Measurements from ENCODE around the gene FANK1.
"Not testable (repeated sequence)": the region's sequence is repeated elsewhere in the genome, so short reads cannot be mapped to it uniquely, and the experiment has no call there.

FANK1 gene

DNA sequence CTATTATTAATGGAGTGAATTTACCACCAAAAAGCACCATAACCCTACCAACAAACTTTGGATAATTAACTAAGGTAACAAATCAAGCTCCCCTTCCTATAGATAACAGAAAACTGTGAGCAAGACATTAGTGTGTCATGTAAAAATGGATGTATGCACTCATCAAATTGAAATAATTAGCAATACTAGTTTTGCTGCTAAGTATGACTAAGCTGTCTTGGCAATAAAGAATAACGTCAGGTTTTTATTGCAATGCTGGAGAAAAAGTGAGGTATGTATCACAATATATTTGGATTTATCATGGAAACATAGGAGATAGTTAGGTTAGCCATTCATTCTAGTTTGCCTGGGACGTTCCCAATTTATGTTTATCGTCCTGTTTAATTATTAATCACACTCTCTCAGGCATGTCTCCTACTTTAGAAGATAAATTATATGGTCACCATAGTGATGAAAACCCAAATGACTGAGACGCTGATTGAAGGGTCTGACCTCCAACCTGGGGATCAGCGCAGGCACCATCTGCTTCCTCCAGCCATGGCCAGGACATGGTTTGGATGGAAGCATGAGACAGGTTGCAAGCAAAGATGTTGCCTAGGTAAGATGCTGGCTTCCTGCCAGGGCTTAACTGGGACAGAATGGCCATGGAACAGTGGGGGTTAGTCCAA, 125.6 kb downstream of the FANK1 start:
- no peak for DNase-seq (ENCODE audit: low read depth)

GRCh38 chr10:126022841-126023240, 126.5 kb downstream of the FANK1 start:
- DNase-seq (ENCODE audit: low read depth): no peak

DNA sequence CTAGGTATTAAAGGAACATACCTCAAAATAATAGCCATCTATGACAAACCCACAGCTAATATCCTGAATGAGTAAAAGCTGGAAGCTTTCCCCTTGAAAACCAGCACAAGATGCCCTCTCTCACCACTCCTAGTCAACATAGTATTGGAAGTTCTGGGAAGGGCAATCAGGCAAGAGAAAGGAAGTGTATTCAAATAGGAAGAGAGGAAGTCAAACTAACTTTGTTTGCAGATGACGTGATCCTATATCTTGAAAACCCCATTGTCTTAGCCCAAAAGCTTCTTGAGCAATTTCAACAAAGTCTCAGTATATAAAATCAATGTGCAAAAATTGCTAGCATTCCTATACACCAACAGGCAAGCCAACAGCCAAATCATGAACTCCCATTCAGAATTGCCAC, 131.3 kb downstream of the FANK1 start:
- no peak for DNase-seq (ENCODE audit: low read depth)

DNA sequence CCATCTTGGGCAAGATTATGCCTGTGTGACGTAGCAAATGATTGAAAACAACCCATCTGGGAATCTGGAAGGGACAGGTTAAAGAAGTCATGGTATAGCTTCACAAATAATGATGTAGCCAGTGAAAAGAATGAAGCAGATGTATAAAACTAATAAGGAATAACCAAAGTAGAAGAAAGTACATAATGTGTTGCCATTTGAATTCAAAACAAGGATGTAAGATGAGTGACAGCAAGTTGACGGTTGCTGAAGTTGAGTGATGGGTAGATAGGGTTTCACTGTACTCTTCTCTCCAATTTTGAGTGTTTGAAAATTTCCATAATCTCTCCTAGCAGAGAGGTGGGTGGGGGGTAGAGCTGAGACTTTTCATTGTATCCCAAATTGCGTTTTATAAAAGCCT, 133.6 kb downstream of the FANK1 start:
- DNase-seq (ENCODE audit: low read depth): no peak

GRCh38 chr10:126034586-126034985, 138.2 kb downstream of the FANK1 start:
- DNase-seq (ENCODE audit: low read depth): no peak

DNA sequence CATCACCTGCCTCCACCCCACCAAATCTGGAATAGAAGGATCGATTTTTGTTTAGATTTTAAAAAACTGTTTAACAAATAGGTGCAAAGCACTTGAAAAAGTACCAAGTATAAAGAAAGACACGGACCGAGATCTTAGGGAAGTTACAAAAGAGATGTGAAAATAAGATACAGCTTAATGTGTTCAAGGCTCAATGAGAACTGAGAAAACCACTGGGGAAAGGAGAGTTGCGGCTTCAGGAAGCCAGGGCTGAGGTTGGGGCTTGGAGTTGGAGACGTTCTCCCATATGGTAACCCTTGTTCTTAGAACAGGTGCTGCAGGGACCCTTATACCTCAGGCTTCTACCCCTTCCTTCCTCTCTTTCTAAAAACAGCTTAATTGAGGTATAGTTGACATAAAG, 140.2 kb downstream of the FANK1 start:
- no peak for DNase-seq (ENCODE audit: low read depth)

GRCh38 chr10:126037946-126038345, 141.6 kb downstream of the FANK1 start:
- no peak for DNase-seq (ENCODE audit: low read depth)

DNA sequence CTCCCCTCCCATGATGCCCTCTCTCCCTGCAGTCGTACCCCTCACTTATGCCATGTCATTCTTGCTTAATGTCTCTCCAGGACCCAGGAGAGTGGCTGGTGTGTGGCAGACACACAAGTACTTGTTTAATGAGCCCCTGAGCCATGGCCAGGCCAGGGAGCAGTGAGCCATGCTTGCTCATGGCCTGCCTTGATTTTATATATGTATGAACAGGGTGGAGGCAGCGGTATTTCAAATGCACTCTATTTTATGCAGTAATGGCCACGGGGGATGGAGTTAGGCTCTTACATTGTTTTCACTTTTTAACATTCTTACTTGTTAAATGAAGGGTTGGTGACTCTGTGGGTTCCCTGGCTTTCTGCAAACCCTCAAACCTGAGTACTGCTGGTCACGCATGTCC, 144.8 kb downstream of the FANK1 start:
- DNase-seq (ENCODE audit: low read depth): no peak

- peak; percentile 72 for DNase-seq (ENCODE audit: low read depth)
Measured at GRCh38 chr10:126041804-126042231, 145.5 kb downstream of the FANK1 start.

GRCh38 chr10:126042354-126042753, 146.0 kb downstream of the FANK1 start:
- no peak for DNase-seq (ENCODE audit: low read depth)

DNA sequence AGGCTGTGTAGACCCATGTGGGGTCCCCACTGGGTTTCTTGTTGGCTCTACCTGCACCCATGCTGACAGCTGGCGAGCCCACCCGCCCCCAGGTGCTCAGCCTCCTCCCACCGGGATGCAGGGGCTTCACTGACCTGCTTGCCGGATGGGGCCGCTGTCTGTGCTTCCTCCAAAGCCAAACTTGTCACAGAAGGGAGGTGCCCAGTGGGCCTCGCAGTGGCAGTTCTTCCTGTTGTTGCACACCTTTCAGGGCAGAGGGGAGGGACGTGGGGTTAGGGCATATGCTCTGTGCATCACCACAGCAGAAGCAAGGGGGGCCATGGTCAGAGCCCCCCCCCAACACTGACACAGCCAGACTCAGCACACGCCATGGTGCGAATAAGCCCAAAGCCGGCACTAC, 146.5 kb downstream of the FANK1 start:
- no peak for DNase-seq (ENCODE audit: low read depth)

GRCh38 chr10:126043389-126043788, 147.0 kb downstream of the FANK1 start:
- no peak for DNase-seq (ENCODE audit: low read depth)

DNA sequence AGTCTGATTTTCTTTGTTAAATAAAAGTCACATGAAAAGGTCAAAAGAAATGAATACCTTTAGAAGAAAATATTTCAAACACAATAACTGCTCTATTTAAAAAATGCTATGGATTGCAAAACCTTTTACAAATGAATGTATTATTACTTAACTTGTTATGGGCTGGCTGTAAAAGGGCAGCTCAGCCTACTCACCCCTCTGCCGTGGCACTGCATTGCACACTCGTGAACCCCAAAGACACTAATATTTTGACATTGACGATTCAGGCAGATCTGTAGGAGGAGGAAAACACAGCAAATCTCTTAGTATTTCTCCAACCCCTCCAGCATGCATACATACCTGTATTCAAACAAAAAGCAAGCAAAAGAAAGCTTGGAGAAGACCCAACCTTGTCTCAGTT, 149.5 kb downstream of the FANK1 start:
- no peak for DNase-seq (ENCODE audit: low read depth)

DNA sequence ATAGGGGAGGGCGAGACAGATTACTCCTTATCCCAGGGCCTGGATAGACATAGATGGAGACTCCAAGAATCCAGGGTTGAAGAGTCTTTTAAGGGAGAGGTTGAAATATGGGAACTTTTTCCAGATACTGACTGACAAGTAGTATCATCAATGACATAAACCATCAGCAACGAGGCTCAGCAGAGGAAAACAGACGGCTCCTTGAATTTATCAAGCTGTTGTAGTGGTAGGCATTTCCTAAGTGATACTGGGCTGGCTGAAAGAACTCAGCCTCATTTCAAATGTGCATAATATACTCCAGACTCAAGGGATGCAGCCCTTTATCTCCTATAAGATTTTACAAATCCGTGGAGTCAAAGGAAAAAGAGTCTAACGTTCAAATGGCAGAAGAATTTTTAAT, 150.5 kb downstream of the FANK1 start:
- no peak for DNase-seq (ENCODE audit: low read depth)

DNA sequence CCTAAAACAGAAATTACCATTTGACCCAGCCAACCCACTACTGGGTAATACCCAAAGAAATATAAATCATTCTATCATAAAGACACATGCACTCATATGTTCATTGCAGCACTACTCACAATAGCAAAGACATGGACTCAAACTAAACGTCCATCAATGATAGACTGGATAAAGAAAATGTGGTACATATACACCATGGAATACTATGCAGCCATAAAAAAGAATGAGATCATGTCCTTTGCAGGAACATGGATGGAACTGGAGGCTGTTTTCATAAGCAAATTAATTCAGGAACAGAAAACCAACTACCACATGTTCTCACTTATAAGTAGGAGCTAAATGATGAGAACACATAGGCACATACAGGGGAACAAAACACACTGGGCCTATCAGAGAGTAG, 151.4 kb downstream of the FANK1 start:
- DNase-seq (ENCODE audit: low read depth): not testable (repeated sequence)

- no peak for DNase-seq (ENCODE audit: low read depth)
Measured at GRCh38 chr10:126049759-126050700, 153.7 kb downstream of the FANK1 start.

- no peak for DNase-seq (ENCODE audit: low read depth)
Measured at GRCh38 chr10:126052171-126052570, 155.8 kb downstream of the FANK1 start.

GRCh38 chr10:126054191-126054590, 157.8 kb downstream of the FANK1 start:
- DNase-seq (ENCODE audit: low read depth): no peak

GRCh38 chr10:126057494-126057893, 161.1 kb downstream of the FANK1 start:
- no peak for DNase-seq (ENCODE audit: low read depth)

GRCh38 chr10:126058104-126058503, 161.7 kb downstream of the FANK1 start:
- no peak for DNase-seq (ENCODE audit: low read depth)

GRCh38 chr10:126058507-126058906, 162.1 kb downstream of the FANK1 start:
- no peak for DNase-seq (ENCODE audit: low read depth)

Measured in CMK (cell line).